ENCODE results near the gene FUT6. TPM values are rescaled to one million over a fixed set of nuclear protein-coding genes. Genes with fewer than 3 reads are reported as not detected.
"Not testable (repeated sequence)": the region's sequence is repeated elsewhere in the genome, so short reads cannot be mapped to it uniquely, and the experiment has no call there.

FUT6 gene
- total RNA-seq: 10 to 100 TPM in 1 of 2 donors, 1 to 10 TPM in 1; 3.6 to 12.2 TPM

GRCh38 chr19:5839065-5840017, at the start of gene FUT6:
Gene FUT6, minus strand, starts transcription at chr19:5839702. Its CDS starts 7,135 bp downstream, at chr19:5832567.
- no peaks in the 10 kb centered on the region for H3K36me3 ChIP-seq (replicated peaks in 1 of 2; ENCODE audit: insufficient read depth in 1 of 2, low read depth in 2 of 2)
- peak within 1 kb of the TSS in 3 of 4 donors; percentile 60 to 82 (median 73) for H3K27ac ChIP-seq
- DNase-seq (no peak), ATAC-seq (no peak)
- 72 to 86% methylated on average over 6 to 9 of the region's 9 CpGs for WGBS, 2 donors
- no peaks in the 10 kb centered on the region for H3K27me3 ChIP-seq
- no peaks in the 10 kb centered on the region for H3K9me3 ChIP-seq
- H3K4me3 ChIP-seq: no peak within 1 kb of the TSS
- intact Hi-C loops (cut with DNase I): no loop called here
- TF ChIP-seq, protein P1, sequence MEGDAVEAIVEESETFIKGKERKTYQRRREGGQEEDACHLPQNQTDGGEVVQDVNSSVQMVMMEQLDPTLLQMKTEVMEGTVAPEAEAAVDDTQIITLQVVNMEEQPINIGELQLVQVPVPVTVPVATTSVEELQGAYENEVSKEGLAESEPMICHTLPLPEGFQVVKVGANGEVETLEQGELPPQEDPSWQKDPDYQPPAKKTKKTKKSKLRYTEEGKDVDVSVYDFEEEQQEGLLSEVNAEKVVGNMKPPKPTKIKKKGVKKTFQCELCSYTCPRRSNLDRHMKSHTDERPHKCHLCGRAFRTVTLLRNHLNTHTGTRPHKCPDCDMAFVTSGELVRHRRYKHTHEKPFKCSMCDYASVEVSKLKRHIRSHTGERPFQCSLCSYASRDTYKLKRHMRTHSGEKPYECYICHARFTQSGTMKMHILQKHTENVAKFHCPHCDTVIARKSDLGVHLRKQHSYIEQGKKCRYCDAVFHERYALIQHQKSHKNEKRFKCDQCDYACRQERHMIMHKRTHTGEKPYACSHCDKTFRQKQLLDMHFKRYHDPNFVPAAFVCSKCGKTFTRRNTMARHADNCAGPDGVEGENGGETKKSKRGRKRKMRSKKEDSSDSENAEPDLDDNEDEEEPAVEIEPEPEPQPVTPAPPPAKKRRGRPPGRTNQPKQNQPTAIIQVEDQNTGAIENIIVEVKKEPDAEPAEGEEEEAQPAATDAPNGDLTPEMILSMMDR (IDR thresholded peaks at IDR 0.05): no peak
- no peak for TF ChIP-seq POLR2A (IDR thresholded peaks at IDR 0.05)
- peaks cover 9% of the 10 kb centered on the region for H3K4me1 ChIP-seq

DNA sequence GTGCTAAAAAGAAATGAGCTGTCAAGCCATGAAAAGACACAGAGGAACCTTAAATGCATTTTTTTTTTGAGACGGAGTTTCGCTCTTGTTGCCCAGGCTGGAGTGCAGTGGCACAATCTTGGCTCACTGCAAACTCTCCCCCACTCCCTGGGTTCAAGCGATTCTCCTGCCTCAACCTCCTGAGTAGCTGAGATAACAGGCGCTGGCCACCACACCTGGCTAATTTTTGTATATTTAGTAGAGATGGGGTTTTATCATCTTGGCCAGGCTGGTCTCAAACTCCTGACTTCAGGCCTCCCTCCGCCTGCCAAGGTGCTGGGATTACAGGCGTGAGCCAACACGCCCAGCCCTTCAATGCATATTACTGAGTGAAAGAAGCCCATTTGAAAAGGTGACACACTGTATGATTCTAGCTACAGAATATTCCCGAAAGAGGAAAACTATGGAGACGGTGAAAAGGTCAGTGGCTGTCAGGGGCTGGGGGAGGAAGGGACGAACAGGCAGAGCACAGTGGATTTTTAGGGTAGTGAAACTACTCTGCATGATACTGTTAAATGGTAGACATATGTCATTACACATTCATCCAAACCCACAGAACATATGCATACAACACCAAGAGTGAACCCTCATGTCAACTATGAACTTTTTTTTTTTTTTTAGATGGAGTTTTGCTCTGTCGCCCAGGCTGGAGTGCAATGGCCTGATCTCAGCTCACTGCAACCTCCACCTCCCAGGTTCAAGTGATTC, 44.7 kb upstream of the FUT6 start:
- DNase-seq; H3K36me3 ChIP-seq (replicated peaks in 1 of 2; ENCODE audit: insufficient read depth in 1 of 2, low read depth in 2 of 2); ATAC-seq; H3K27ac ChIP-seq; H3K4me3 ChIP-seq; H3K9me3 ChIP-seq; H3K4me1 ChIP-seq; H3K27me3 ChIP-seq; intact Hi-C loops (cut with DNase I): not testable (repeated sequence)
- 70 to 79% methylated on average over 11 of the region's 11 CpGs for WGBS, 2 donors

DNA sequence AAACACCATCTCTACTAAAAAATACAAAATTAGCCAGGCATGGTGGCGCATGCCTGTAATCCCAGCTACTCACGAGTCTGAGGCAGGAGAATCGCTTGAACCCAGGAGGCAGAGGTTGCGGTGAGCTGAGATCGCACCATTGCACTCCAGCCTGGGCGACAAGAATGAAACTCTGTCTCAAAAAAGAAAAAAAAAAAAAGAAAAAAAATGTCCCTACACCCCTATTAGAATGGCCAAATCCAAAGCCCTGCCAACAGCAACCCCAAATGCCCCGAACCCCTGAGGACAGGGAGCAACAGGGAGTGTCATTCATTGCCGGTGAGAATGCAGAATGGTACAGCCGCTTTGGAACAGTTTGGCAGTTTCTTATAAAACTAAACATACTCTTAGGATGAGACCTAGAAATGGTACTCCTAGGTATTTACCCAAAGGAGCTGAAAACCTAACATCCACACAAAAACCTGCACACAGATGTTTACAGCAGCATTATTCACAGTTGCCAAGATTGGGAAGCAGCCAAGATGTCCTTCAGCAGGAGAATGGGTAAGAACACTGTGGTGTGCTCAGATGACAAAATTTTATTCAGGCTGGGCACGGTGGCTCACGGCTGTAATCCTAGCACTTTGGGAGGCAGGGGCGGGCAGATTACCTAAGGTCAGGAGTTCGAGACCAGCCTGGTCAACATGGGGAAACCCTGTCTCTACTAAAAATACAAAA, 43.8 kb upstream of the FUT6 start:
- H3K9me3 ChIP-seq; H3K27ac ChIP-seq; H3K27me3 ChIP-seq; H3K4me1 ChIP-seq; ATAC-seq; intact Hi-C loops (cut with DNase I); DNase-seq; H3K36me3 ChIP-seq (replicated peaks in 1 of 2; ENCODE audit: insufficient read depth in 1 of 2, low read depth in 2 of 2); H3K4me3 ChIP-seq: not testable (repeated sequence)
- WGBS, 2 donors: 59 to 67% methylated on average over 13 of the region's 13 CpGs

- ATAC-seq (no peak), DNase-seq (no peak)
- intact Hi-C loops (cut with DNase I): no loop called here
- Histone ChIP-seq H3K27ac (no peak overlapping the region), H3K9me3 (no peaks in the 10 kb centered on the region), H3K4me3 (no peak overlapping the region), H3K27me3 (no peaks in the 10 kb centered on the region), H3K36me3 (replicated peaks in 1 of 2; ENCODE audit: insufficient read depth in 1 of 2, low read depth in 2 of 2) (no peaks in the 10 kb centered on the region), H3K4me1 (peaks cover 3% of the 10 kb centered on the region)
- 50 to 77% methylated on average over 5 to 9 of the region's 9 CpGs for WGBS, 2 donors
- TF ChIP-seq POLR2A (IDR thresholded peaks at IDR 0.05): no peak
- TF ChIP-seq, protein P1 (IDR thresholded peaks at IDR 0.05): no peak
Observed at GRCh38 chr19:5882421-5882968, 43.0 kb upstream of the FUT6 start.

- H3K4me3 ChIP-seq: no peak overlapping the region
- intact Hi-C loops (cut with DNase I): no loop called here
- ATAC-seq (no peak), DNase-seq (no peak)
- TF ChIP-seq, protein P1 (IDR thresholded peaks at IDR 0.05): no peak
- TF ChIP-seq POLR2A (IDR thresholded peaks at IDR 0.05): no peak
- 39 to 52% methylated on average over 13 to 18 of the region's 19 CpGs for WGBS, 2 donors
- H3K9me3 ChIP-seq: no peaks in the 10 kb centered on the region
- H3K27me3 ChIP-seq: no peaks in the 10 kb centered on the region
- H3K27ac ChIP-seq: no peak overlapping the region
- no peaks in the 10 kb centered on the region for H3K36me3 ChIP-seq (replicated peaks in 1 of 2; ENCODE audit: insufficient read depth in 1 of 2, low read depth in 2 of 2)
- peaks cover 8% of the 10 kb centered on the region for H3K4me1 ChIP-seq
Observed at GRCh38 chr19:5881543-5882299, 42.2 kb upstream of the FUT6 start.
